Astrocyte of the spinal cord (primary cell): Measurements from ENCODE around the gene SECTM1.

Experiments used
- DNase-seq: peaks from one replicate; pipeline ENCODE4 v3.0.0; 2011; ENCODE audit warnings: low read depth, low spot score
- H3K4me3 ChIP-seq: 2 replicates; pipeline ENCODE4 v1.5.1; 2011; ENCODE audit warnings: low read depth, mild to moderate bottlenecking, low read length, moderate library complexity
- CTCF ChIP-seq: IDR thresholded peaks from 2 replicates; pipeline ENCODE4 v1.5.1; 2012; ENCODE audit warnings: low read depth, mild to moderate bottlenecking, low read length, inconsistent platforms
- in situ Hi-C: cut with HindIII; loops from 2 replicates; pipeline ENCODE4 v1.10.0; 2017; ENCODE audit warnings: low sequenced_read_pairs

Gene SECTM1

GRCh38 chr17:82323514-82324234 is 9.9 kb downstream of the SECTM1 start:
- DNase-seq, result no peak
- in situ Hi-C loops, result no loop called here
- no peak for TF ChIP-seq CTCF
- no peak overlapping the region for H3K4me3 ChIP-seq

GRCh38 chr17:82322526-82323453 is 10.8 kb downstream of the SECTM1 start:
- no peak for DNase-seq
- in situ Hi-C loops, result no loop called here
- no peak overlapping the region for H3K4me3 ChIP-seq
- TF ChIP-seq CTCF, result no peak

GRCh38 chr17:82321947-82322466 is 11.6 kb downstream of the SECTM1 start:
- H3K4me3 ChIP-seq, result no peak overlapping the region
- no peak for TF ChIP-seq CTCF
- DNase-seq, result no peak

GRCh38 chr17:82320956-82321927 is 12.3 kb downstream of the SECTM1 start:
- no peak for DNase-seq
- in situ Hi-C loops, result no loop called here
- TF ChIP-seq CTCF, result peak; percentile 77
- H3K4me3 ChIP-seq, result no peak overlapping the region

More at GRCh38 chr17:82321947-82322466, 11.6 kb downstream of the SECTM1 start:
- in situ Hi-C loops, result no loop called here

GRCh38 chr17:82320140-82320840 is 13.3 kb downstream of the SECTM1 start:
- no peak for TF ChIP-seq CTCF
- in situ Hi-C loops, result no loop called here
- DNase-seq, result no peak
- no peak overlapping the region for H3K4me3 ChIP-seq
